Esophagus muscularis mucosa (tissue), 4 donors: Measurements from ENCODE around the gene SP9. TPM values are rescaled to one million over a fixed set of nuclear protein-coding genes. Genes with fewer than 3 reads are reported as not detected.

ENCODE experiments used
- DNase-seq: peaks from one replicate; pipeline ENCODE4 v3.0.0-alpha.2; 2017; ENCODE audit errors: extremely low spot score
- H3K27ac ChIP-seq, 4 donors: fragments of 200-600 bp; sonication (generic); replicated peaks in 1 of 4; 1 replicate in 3 of 4; 2 replicates in 1 of 4; pipeline ENCODE4 v1.5.1; 2016 to 2019; ENCODE audit warnings: mild to moderate bottlenecking in 1 of 4
- H3K27me3 ChIP-seq, 4 donors: fragments of 200-600 bp; sonication (generic); one replicate each; pipeline versions ENCODE4 v1.5.1 to v1.6.0; 2016 to 2019
- H3K36me3 ChIP-seq, 4 donors: fragments of 200-600 bp; sonication (generic); one replicate each; pipeline ENCODE4 v1.5.1; 2016 to 2019
- H3K4me1 ChIP-seq, 4 donors: fragments of 200-600 bp; sonication (generic); one replicate each; pipeline ENCODE4 v1.5.1; 2016 to 2019
- H3K4me3 ChIP-seq, 4 donors: fragments of 200-600 bp; sonication (generic); 1 replicate in 2 of 4; 2 replicates in 2 of 4; pipeline ENCODE4 v1.5.1; 2016 to 2019; ENCODE audit warnings: mild to moderate bottlenecking in 4 of 4, moderate library complexity in 1 of 4
- H3K9me3 ChIP-seq, 4 donors: fragments of 200-600 bp; sonication (generic); 1 replicate in 3 of 4; 2 replicates in 1 of 4; pipeline ENCODE4 v1.5.1; 2016 to 2019
- EP300 ChIP-seq: sonication (generic); formaldehyde crosslinking; IDR thresholded peaks from one replicate; pipeline ENCODE4 v1.6.1; 2017; ENCODE audit warnings: antibody characterized with exemption
- POLR2A ChIP-seq: fragments of 450-650 bp; IDR thresholded peaks from one replicate; pipeline ENCODE4 v1.6.1; 2017; ENCODE audit warnings: antibody characterized with exemption, moderate library complexity, mild to moderate bottlenecking, low read depth
- POLR2AphosphoS5 ChIP-seq, 2 donors: sonication (generic); formaldehyde crosslinking; IDR thresholded peaks; one replicate each; pipeline ENCODE4 v1.6.1; 2017; ENCODE audit warnings: antibody characterized with exemption in 2 of 2
- WGBS: methylation state at CpG from one replicate; pipeline ENCODE4 v1.1.5; 2018; 5-methylcytosine and 5-hydroxymethylcytosine counted together
- intact Hi-C: fragments of 100-400 bp; cut with DNase I; formaldehyde crosslinking; loops from one replicate; pipeline ENCODE4 v1.15.1; 2023
- total RNA-seq, 4 donors: library from RNA; depleted of rRNA; stranded (reverse); fragments of >200 nt; gene quantifications; one replicate each; pipeline versions ENCODE4 v1.1.0 to v1.2.1, GENCODE V29; 2016
- TF ChIP-seq, protein P1 (sequence below), 3 experiments: fragments of 200-600 bp in 2 of 3; fragments of 450-650 bp in 1 of 3; sonication (generic) in 2 of 3; IDR thresholded peaks; one replicate each; pipeline ENCODE4 v1.5.1; 2017 to 2019; ENCODE audit warnings: antibody characterized with exemption in 3 of 3, mild to moderate bottlenecking in 2 of 3, moderate library complexity in 1 of 3

SP9 gene
- total RNA-seq, 4 donors from 2014 or later: not detected

DNA sequence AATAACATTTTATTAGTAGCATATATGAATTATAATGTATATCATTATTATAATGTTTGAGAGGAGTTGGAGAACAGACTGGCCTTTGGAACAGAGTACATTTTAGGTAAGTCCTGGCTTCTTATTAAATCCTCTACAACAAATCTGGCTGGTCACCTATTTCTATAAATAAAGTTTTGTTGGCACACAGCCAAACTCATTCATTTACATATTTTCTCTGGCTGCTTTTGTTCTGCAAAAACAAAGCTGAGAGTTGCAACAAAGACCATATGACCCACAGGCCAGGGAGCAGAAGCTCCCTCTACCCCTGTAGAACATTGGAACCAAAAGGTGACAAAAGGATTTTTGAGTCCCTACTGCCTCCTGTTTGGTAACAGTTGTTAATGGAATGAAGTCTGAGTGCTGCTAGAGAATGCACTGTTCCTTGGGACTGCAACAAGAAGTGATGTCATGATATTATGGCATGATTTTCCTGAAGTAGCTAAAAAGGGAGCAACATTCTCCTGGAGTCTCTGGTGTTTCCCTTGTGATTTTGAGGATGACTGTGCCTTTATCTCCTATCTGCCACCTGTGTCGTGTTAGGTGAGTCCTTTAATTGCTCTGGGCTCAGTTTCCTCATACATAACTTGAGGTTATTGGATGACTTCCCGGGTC lies 22.0 kb upstream of the SP9 start:
- Histone ChIP-seq H3K27me3 (peaks cover 0 to 27% (median 0%) of the 10 kb centered on the region in 4 donors), H3K9me3 (no peaks in the 10 kb centered on the region), H3K27ac (no peak overlapping the region), H3K4me3 (no peak overlapping the region), H3K4me1 (peaks cover 0 to 6% (median 0%) of the 10 kb centered on the region in 4 donors), H3K36me3 (no peaks in the 10 kb centered on the region)
- no peak for DNase-seq
- TF ChIP-seq POLR2A (no peak), EP300 (no peak), POLR2AphosphoS5 (IDR thresholded peaks at IDR 0.05) (no peak)
- TF ChIP-seq, protein P1, sequence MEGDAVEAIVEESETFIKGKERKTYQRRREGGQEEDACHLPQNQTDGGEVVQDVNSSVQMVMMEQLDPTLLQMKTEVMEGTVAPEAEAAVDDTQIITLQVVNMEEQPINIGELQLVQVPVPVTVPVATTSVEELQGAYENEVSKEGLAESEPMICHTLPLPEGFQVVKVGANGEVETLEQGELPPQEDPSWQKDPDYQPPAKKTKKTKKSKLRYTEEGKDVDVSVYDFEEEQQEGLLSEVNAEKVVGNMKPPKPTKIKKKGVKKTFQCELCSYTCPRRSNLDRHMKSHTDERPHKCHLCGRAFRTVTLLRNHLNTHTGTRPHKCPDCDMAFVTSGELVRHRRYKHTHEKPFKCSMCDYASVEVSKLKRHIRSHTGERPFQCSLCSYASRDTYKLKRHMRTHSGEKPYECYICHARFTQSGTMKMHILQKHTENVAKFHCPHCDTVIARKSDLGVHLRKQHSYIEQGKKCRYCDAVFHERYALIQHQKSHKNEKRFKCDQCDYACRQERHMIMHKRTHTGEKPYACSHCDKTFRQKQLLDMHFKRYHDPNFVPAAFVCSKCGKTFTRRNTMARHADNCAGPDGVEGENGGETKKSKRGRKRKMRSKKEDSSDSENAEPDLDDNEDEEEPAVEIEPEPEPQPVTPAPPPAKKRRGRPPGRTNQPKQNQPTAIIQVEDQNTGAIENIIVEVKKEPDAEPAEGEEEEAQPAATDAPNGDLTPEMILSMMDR (IDR thresholded peaks at IDR 0.05): no peak
- intact Hi-C loops: no loop called here
- WGBS: 91% methylated on average over 2 of the region's 2 CpGs

DNA sequence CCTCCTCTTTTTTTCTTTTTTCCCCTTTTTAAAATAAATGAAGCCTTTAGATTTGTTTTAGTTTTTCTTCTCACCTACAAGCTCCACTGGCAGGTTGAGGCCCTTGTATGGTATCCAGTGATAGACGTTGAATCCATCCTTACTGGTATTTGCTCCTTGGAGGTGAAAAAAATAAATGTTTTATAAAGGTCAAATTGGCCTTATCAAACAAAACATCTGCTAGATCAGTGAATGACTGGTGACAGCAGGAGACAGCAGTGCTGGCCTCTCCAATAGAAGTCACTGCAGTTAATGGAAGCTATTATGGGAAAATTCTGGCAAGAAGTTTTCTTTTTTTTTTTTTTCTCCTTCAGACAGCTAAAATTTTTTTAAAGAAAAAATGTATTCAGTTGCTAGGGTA lies 12.6 kb upstream of the SP9 start:
- Histone ChIP-seq H3K9me3 (no peaks in the 10 kb centered on the region), H3K4me1 (peaks cover 12 to 16% (median 13%) of the 10 kb centered on the region in 4 donors), H3K4me3 (no peak overlapping the region), H3K36me3 (no peaks in the 10 kb centered on the region), H3K27me3 (peaks cover 9 to 58% (median 12%) of the 10 kb centered on the region in 4 donors), H3K27ac (no peak overlapping the region)
- 87% methylated on average over 1 of the region's 1 CpG for WGBS
- no peak for TF ChIP-seq EP300
- TF ChIP-seq POLR2A: no peak
- TF ChIP-seq, protein P1 (IDR thresholded peaks at IDR 0.05): no peak
- no peak for TF ChIP-seq POLR2AphosphoS5 (IDR thresholded peaks at IDR 0.05)
- DNase-seq: no peak
- intact Hi-C loops: no loop called here

DNA sequence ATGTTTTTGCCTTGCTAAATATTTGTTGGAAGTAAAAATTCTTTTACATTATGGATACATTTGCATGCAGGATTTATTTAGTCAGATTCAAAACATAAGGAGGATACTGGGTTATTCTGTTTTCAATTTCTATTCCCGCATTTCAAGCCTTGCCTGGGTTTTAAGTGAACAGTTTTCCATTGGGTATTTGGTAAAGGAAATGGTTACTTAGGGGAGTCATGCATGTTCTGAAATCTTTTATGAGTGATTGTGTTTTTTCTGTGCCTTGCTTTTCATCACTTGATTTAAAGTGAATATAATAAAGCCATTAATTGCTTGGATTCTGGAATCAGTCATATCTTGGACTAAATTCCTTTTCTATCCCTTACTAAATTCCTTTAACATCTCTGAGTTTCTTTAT lies 12.0 kb upstream of the SP9 start:
- TF ChIP-seq, protein P1 (IDR thresholded peaks at IDR 0.05): no peak
- TF ChIP-seq POLR2A: no peak
- TF ChIP-seq POLR2AphosphoS5 (IDR thresholded peaks at IDR 0.05): no peak
- no peak for TF ChIP-seq EP300
- Histone ChIP-seq H3K9me3 (no peaks in the 10 kb centered on the region), H3K27me3 (peaks cover 9 to 63% (median 18%) of the 10 kb centered on the region in 4 donors), H3K4me3 (no peak overlapping the region), H3K4me1 (peaks cover 16 to 22% (median 17%) of the 10 kb centered on the region in 4 donors), H3K36me3 (no peaks in the 10 kb centered on the region), H3K27ac (no peak overlapping the region)
- no peak for DNase-seq
- intact Hi-C loops: no loop called here
- 91% methylated on average over 1 of the region's 1 CpG for WGBS

DNA sequence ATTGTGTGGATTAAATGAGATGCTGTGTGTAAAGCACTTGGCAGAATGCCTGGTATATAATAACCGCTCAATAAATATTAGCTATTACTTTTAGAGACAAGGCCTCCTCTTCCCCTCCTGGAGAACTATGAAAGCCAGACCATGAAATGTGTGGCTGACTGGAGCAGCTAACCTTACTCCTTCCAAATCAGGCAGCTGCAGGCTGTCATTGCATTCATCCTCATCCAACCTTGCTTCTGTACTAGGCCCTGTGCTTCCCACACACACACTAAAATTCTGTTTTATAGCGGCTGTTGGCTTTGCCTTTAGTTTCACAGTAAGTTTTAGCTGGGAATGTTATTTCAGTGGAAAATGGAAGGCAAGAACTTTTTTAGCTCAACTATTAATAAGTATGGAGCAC lies 10.2 kb upstream of the SP9 start:
- H3K27ac ChIP-seq: no peak overlapping the region
- no peaks in the 10 kb centered on the region for H3K36me3 ChIP-seq
- peaks cover 14 to 67% (median 36%) of the 10 kb centered on the region in 4 donors for H3K27me3 ChIP-seq
- H3K4me1 ChIP-seq: peaks cover 26 to 37% (median 31%) of the 10 kb centered on the region in 4 donors
- intact Hi-C loops: no loop called here
- H3K4me3 ChIP-seq: no peak overlapping the region
- 62% methylated on average over 2 of the region's 2 CpGs for WGBS
- DNase-seq: no peak
- TF ChIP-seq, protein P1 (IDR thresholded peaks at IDR 0.05): no peak
- TF ChIP-seq POLR2AphosphoS5 (IDR thresholded peaks at IDR 0.05): no peak
- TF ChIP-seq EP300: no peak
- no peak for TF ChIP-seq POLR2A
- no peaks in the 10 kb centered on the region for H3K9me3 ChIP-seq
